GM19452 (cell line): ENCODE data around the gene SNRNP25.
"Not testable (repeated sequence)": the region's sequence is repeated elsewhere in the genome, so short reads cannot be mapped to it uniquely, and the experiment has no call there.

Experiments
- ATAC-seq: cut with Tn5 transposase; IDR thresholded peaks from one replicate; pipeline ENCODE4 v1.9.1; 2021; ENCODE audit not compliant: unreplicated experiment

Gene SNRNP25

GRCh38 chr16:53346-54236 is at the start of gene SNRNP25, which contains the start of gene POLR3K:
TSS of gene SNRNP25 (plus strand) at chr16:53828. CDS start at chr16:54017, 189 bp downstream.
TSS of gene POLR3K (minus strand) at chr16:53608. CDS start at chr16:53586, 22 bp downstream.
- peak; percentile 90 for ATAC-seq

GRCh38 chr16:9903-10665 is 43.5 kb upstream of the SNRNP25 start:
- ATAC-seq, result no peak

DNA sequence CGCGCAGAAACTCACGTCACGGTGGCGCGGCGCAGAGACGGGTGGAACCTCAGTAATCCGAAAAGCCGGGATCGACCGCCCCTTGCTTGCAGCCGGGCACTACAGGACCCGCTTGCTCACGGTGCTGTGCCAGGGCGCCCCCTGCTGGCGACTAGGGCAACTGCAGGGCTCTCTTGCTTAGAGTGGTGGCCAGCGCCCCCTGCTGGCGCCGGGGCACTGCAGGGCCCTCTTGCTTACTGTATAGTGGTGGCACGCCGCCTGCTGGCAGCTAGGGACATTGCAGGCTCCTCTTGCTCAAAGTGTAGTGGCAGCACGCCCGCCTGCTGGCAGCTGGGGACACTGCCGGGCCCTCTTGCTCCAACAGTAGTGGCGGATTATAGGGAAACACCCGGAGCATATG is 42.9 kb upstream of the SNRNP25 start:
- not testable (repeated sequence) for ATAC-seq

- ATAC-seq, result not testable (repeated sequence)
These were observed 36.4 kb upstream of the SNRNP25 start for GRCh38 chr16:17062-17765.

- ATAC-seq, result not testable (repeated sequence)
These were observed 32.7 kb upstream of the SNRNP25 start for GRCh38 chr16:20886-21285.

DNA sequence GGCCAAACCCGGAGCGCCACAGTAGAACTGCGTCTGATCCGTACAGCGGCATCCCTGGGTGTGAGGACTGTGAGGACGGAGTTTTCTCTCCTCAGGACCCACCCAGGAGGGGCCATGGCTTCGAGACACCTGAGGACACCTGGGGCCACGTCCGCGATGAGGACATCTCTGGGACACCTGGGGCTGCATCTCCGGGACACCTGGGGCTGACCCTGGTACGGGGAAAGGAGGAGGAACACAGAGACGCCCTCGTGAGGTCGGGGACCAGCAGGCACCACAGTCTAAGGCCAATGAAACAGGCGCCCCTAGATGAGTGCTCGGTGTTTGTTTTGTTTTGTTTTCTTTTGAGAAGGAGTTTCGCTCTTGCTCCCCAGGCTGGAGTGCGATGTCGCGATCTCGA is 29.5 kb upstream of the SNRNP25 start:
- ATAC-seq, result not testable (repeated sequence)

- ATAC-seq, result peak; percentile 72
These were observed 27.7 kb upstream of the SNRNP25 start for GRCh38 chr16:25926-26348.

- not testable (repeated sequence) for ATAC-seq
These were observed 23.0 kb upstream of the SNRNP25 start for GRCh38 chr16:30627-31026.

- not testable (repeated sequence) for ATAC-seq
These were observed 20.3 kb upstream of the SNRNP25 start for GRCh38 chr16:33154-33876.

GRCh38 chr16:33877-34647 is 19.6 kb upstream of the SNRNP25 start:
- no peak for ATAC-seq

DNA sequence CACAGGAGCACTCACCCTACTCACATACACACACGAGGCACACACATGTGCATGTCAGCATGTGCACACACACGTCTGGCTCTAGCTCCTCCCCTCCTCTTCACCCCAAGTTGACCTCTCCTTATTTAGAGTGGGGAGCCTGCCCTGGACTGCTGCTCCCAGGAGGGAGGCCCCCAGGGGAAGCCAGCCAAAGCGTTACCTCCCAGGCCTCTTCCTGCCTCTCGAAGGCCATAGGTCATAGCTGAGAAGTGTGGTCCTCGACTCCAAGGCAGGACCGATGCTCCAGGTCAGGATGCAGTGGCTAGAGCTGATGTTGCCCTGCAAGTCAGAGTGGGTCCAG is 19.0 kb upstream of the SNRNP25 start:
- ATAC-seq, result no peak

- ATAC-seq, result no peak
These were observed 18.5 kb upstream of the SNRNP25 start for GRCh38 chr16:35011-35677.

DNA sequence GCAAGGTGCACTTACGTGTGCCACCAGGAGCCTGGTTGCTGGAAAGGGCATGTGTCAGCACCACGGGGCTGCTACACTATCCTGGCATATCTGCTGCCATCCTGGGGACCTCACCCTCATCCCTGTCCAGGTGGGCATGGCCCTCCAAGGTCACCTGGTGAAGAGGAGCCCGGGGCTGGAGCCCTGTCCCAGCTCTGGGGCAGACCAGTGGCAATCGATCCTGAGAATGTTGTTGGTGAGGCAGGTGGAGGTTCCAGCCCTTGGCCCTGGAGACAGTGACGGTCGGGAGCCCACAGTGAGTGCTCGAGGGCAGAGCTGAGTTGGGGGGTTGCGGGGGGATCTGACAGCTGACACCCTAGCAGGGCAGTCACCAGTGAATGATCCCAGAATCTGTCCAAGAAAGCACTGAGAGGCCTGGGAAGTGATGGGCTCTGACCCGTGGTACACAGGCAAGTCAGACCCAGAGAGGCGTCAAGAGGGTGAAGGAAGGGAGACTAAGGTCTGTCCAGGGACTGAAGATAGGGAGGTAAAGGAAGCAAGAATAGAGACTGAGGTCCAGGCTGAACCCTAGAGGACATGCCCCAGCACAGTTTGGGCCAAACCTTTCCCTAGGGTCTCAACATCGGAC is 17.8 kb upstream of the SNRNP25 start:
- ATAC-seq, result no peak

DNA sequence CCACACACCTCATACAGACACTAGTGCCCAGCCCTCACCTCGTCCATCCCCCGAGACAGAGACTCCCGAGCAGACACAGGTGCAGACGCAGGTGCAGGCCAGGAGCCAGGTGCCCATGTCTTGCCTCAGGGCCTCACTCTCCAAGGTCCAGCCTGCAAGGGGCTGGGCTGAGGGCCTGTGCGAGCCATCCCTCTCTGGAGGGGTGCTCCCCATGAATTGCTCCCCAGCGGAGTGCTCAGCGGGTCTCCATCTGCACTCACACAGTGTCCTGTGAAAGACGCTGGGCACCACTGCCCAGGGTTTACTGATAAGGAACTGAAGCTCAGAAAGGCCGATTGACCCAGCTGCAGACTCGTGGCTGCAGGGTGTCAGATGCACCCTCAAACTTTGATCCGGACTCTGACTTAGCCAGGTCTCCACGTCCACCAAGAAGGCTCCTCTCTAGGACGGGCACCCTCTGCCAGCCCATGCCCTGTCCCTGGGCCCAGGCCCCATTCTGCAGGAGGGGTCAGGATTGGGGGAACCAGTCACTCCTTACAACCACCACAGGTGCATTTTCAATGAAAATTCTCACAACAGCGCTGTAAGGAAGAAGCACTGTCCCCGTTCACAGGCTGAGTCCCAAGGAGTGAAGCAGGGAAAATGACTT is 17.2 kb upstream of the SNRNP25 start:
- no peak for ATAC-seq

- ATAC-seq, result no peak
These were observed 16.1 kb upstream of the SNRNP25 start for GRCh38 chr16:37511-37910.

DNA sequence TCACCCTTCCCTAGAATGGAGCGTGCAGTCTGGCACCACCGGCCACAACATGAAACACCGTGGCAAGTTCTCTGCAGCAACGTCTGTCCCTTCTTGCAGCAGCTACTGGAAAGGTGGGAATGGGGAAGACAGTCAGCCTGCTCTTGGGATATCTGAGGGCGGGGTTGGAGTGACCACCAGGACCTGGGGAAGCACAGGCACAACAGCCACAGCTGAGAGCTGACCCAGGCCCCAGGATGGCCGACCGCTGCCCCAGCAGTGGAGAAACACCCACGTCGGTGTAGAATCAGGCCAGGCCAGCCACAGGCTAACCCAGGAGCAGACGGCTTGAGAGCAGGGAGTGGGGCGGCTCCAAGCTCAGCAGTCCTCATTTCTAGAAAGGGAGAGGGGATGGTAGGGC is 15.4 kb upstream of the SNRNP25 start:
- ATAC-seq, result not testable (repeated sequence)

DNA sequence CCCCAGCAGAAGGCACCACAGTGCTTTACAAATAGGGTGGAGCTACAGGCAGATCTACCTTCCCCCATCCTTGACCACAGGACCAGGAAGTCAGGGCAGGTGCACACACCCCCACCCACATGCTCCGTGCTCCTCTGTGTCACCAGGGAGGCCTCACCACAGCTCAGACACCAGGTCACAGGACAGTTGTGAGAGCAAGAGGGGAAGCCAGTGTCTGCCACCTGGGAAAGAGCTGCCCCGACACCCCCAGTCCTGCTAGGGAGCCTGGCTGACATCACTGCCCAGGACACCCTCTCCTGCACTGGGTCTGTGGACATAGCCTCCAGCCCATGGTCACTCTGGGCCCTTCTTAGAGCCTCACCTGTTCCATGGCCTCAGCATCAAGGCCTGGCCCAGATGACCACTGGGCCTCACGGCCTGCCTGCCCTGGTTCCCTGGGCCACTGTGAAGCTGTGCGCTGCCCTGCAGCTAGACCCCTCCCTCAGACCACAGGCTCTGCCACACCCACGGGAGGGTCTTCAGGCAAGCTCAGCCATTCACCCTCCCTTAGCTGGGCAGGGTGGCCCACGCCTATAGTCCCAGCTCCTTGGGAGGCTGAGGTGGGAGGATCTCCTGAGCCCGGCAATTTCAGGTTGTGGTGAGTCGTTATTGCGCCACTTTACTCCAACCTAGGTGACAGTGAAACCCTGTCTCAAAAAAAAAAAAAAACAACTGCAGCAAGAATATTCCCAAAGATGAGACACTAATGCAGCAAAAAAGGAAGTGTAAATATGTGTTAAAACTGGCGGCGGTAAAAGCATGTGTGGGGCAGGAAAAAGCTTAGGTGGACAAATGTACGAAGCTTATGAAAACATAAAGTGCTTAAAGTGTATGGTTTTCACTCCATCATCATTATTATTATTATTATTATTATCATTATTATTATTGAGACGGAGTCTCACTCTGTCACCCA is 14.4 kb upstream of the SNRNP25 start:
- ATAC-seq, result peak; percentile 61
